Ishikawa (cell line): ENCODE data around the gene NELL1.

ENCODE experiments used
- CEBPB ChIP-seq: IDR thresholded peaks from 2 replicates; pipeline ENCODE4 v1.6.1; 2012
- TCF12 ChIP-seq: IDR thresholded peaks from 2 replicates; pipeline ENCODE4 v1.6.1; 2012; ENCODE audit warnings: low read depth
- TF ChIP-seq, protein P1 (sequence below): IDR thresholded peaks from 2 replicates; pipeline ENCODE4 v1.6.1; 2012

DNA sequence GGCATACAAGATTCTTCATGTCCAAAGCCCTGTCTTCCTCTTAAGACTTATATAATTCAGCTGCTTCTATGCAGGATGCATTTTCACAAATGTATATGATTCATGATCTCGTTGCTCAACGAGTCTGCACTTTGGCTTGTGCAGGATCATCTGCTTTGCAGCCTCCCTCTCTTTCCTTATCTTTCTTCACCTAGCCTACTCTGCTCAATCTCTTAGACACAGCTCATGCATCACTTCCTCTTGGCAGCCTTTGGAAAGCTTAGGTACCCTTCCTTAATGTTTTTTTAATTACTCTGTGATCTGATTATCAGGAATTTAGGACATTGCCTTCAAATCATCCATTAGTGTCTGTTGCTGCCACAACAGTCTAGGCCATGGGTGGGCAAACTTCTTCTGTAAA is 673.8 kb downstream of the NELL1 start:
- TF ChIP-seq CEBPB: no peak
- TF ChIP-seq TCF12: no peak
- TF ChIP-seq, protein P1, sequence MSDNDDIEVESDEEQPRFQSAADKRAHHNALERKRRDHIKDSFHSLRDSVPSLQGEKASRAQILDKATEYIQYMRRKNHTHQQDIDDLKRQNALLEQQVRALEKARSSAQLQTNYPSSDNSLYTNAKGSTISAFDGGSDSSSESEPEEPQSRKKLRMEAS: no peak
